Karpas-422 (cell line): ENCODE results near the gene RAET1G. TPM values are rescaled to one million over a fixed set of nuclear protein-coding genes. Genes with fewer than 3 reads are reported as not detected.
A peak's percentile ranks its signal among the peaks of the same experiment; 100 is the strongest.
"Not testable (repeated sequence)": the region's sequence is repeated elsewhere in the genome, so short reads cannot be mapped to it uniquely, and the experiment has no call there.

Experiments
- DNase-seq: peaks from one replicate; pipeline ENCODE4 v3.0.0-alpha.2; 2015
- H2AFZ ChIP-seq: fragments of 200-600 bp; sonication (generic); 2 replicates; pipeline ENCODE4 v1.6.1; 2014; ENCODE audit warnings: antibody characterized with exemption, low read length, mixed read lengths
- H3K27ac ChIP-seq: fragments of 200-600 bp; sonication (generic); 2 replicates; pipeline ENCODE4 v1.5.1; 2014; ENCODE audit warnings: mild to moderate bottlenecking, low read length, moderate library complexity
- H3K27me3 ChIP-seq: fragments of 200-600 bp; sonication (generic); 2 replicates; pipeline ENCODE4 v1.6.1; 2014; ENCODE audit warnings: low read length, mixed read lengths
- H3K36me3 ChIP-seq: fragments of 200-600 bp; sonication (generic); 2 replicates; pipeline ENCODE4 v1.6.1; 2014; ENCODE audit warnings: low read length, mixed read lengths; ENCODE audit not compliant: insufficient read depth
- H3K4me1 ChIP-seq: fragments of 200-600 bp; sonication (generic); 2 replicates; pipeline ENCODE4 v1.6.1; 2014; ENCODE audit warnings: mild to moderate bottlenecking, low read length, mixed read lengths
- H3K4me2 ChIP-seq: fragments of 200-600 bp; sonication (generic); 2 replicates; pipeline ENCODE4 v1.6.1; 2014; ENCODE audit warnings: low read length, low read depth, mild to moderate bottlenecking; ENCODE audit not compliant: poor library complexity, severe bottlenecking
- H3K4me3 ChIP-seq: fragments of 200-600 bp; sonication (generic); 2 replicates; pipeline ENCODE4 v1.5.1; 2014; ENCODE audit warnings: mild to moderate bottlenecking, antibody characterized with exemption, low read length, mixed read lengths
- H3K79me2 ChIP-seq: fragments of 200-600 bp; sonication (generic); 2 replicates; pipeline ENCODE4 v1.6.1; 2014; ENCODE audit warnings: mild to moderate bottlenecking, low read length, mixed read lengths
- H3K9ac ChIP-seq: fragments of 200-600 bp; sonication (generic); 2 replicates; pipeline ENCODE4 v1.6.0; 2014; ENCODE audit warnings: low read length
- H3K9me2 ChIP-seq: fragments of 200-600 bp; sonication (generic), shearing (Covaris generic); replicated peaks from 2 replicates; pipeline ENCODE4 v1.6.0; 2014; ENCODE audit warnings: mild to moderate bottlenecking, low read length, moderate library complexity; ENCODE audit not compliant: insufficient read depth
- H3K9me3 ChIP-seq: fragments of 300-700, 200-600 bp; sonication (generic); 2 replicates; pipeline ENCODE4 v1.6.1; 2014; ENCODE audit warnings: low read length, mixed read lengths
- H4K20me1 ChIP-seq: fragments of 200-600 bp; sonication (generic); 2 replicates; pipeline ENCODE4 v1.6.1; 2014; ENCODE audit warnings: mild to moderate bottlenecking, antibody characterized with exemption, low read length, low read depth; ENCODE audit not compliant: insufficient read depth
- total RNA-seq: library from RNA; depleted of rRNA; stranded (reverse); fragments of >200 nt; shearing (Covaris generic); gene quantifications from 2 replicates; pipeline ENCODE4 v1.2.3, GENCODE V29; 2014; ENCODE audit warnings: low replicate concordance

Gene RAET1G
- total RNA-seq, 1 experiment from 2014 or later, result not detected

DNA sequence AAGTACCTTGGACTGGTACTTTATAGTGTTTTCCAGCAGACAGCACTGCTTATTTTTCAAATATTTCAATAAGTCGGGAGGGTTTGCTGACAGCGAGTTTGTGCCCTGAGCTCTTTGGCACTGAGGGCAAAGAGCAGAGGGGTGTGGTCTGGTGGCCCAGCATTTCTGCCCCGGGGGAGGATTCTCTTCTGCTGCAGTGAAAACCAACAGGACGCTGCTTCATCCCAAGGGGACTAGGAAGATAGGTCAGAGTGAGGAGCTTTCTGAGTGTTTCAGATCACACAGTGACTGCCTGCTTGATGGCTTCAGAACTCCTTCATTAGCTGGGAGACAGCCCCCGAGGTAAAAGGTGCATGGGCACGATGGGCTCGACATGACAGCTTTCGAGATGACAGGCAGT lies 27.5 kb upstream of the RAET1G start:
- no peaks in the 10 kb centered on the region for H3K9me3 ChIP-seq
- H4K20me1 ChIP-seq, result no peaks in the 10 kb centered on the region
- no peak overlapping the region for H3K4me2 ChIP-seq
- H3K4me1 ChIP-seq, result no peaks in the 10 kb centered on the region
- no peak overlapping the region for H3K4me3 ChIP-seq
- H3K27ac ChIP-seq, result no peak overlapping the region
- no peak for DNase-seq
- no peaks in the 10 kb centered on the region for H3K36me3 ChIP-seq
- no peak overlapping the region for H3K9ac ChIP-seq
- no peak overlapping the region for H2AFZ ChIP-seq
- H3K79me2 ChIP-seq, result no peaks in the 10 kb centered on the region
- H3K9me2 ChIP-seq, result no peaks in the 10 kb centered on the region
- H3K27me3 ChIP-seq, result no peaks in the 10 kb centered on the region

GRCh38 chr6:149948616-149949015 lies 25.7 kb upstream of the RAET1G start:
- Histone ChIP-seq H3K36me3 (no peaks in the 10 kb centered on the region), H3K79me2 (no peaks in the 10 kb centered on the region), H3K27me3 (no peaks in the 10 kb centered on the region), H3K4me1 (no peaks in the 10 kb centered on the region), H3K27ac (no peak overlapping the region), H3K4me2 (no peak overlapping the region), H2AFZ (no peak overlapping the region), H3K9me3 (no peaks in the 10 kb centered on the region), H3K9me2 (no peaks in the 10 kb centered on the region), H3K4me3 (no peak overlapping the region), H4K20me1 (no peaks in the 10 kb centered on the region), H3K9ac (no peak overlapping the region)
- no peak for DNase-seq

DNA sequence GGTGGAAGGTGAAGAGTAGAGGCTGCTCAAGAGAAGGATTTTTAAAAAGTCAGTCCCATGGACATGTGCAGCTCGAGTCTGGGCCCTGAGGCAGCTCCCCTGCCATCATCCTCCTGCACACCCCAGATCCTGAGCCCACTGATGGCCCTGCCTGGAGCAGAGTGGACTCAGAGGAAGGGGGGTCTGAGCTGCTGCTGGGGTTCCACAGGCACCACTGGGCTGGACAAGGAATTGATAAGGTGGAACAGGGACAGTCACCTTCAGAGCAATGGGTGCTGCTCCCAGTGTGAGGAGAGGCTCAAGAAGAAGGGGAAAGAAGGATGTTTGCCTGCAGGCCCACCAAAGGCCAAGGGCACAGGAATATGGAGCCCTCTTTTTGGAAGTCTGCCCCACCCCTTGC lies 25.1 kb upstream of the RAET1G start:
- Histone ChIP-seq H3K9me2 (no peaks in the 10 kb centered on the region), H3K79me2 (no peaks in the 10 kb centered on the region), H3K27me3 (no peaks in the 10 kb centered on the region), H3K4me2 (no peak overlapping the region), H3K4me3 (no peak overlapping the region), H2AFZ (no peak overlapping the region), H3K27ac (no peak overlapping the region), H3K9me3 (no peaks in the 10 kb centered on the region), H3K36me3 (no peaks in the 10 kb centered on the region), H3K4me1 (no peaks in the 10 kb centered on the region), H4K20me1 (no peaks in the 10 kb centered on the region), H3K9ac (no peak overlapping the region)
- DNase-seq, result no peak

GRCh38 chr6:149947533-149947932 lies 24.6 kb upstream of the RAET1G start:
- not testable (repeated sequence) for H3K4me1 ChIP-seq, H2AFZ ChIP-seq, H4K20me1 ChIP-seq, H3K79me2 ChIP-seq, H3K9me2 ChIP-seq, H3K9me3 ChIP-seq, DNase-seq, H3K27ac ChIP-seq, H3K36me3 ChIP-seq, H3K27me3 ChIP-seq, H3K4me2 ChIP-seq, H3K4me3 ChIP-seq, H3K9ac ChIP-seq

GRCh38 chr6:149946631-149947030 lies 23.7 kb upstream of the RAET1G start:
- not testable (repeated sequence) for H3K9me3 ChIP-seq, H3K36me3 ChIP-seq, H3K9ac ChIP-seq, H4K20me1 ChIP-seq, H3K4me3 ChIP-seq, H2AFZ ChIP-seq, H3K79me2 ChIP-seq, H3K4me2 ChIP-seq, H3K4me1 ChIP-seq, H3K9me2 ChIP-seq, H3K27ac ChIP-seq, DNase-seq, H3K27me3 ChIP-seq

GRCh38 chr6:149945276-149945675 lies 22.4 kb upstream of the RAET1G start:
- H3K9me3 ChIP-seq, H3K27ac ChIP-seq, H4K20me1 ChIP-seq, H3K27me3 ChIP-seq, H3K36me3 ChIP-seq, H3K4me1 ChIP-seq, H2AFZ ChIP-seq, H3K79me2 ChIP-seq, H3K9ac ChIP-seq, H3K9me2 ChIP-seq, H3K4me3 ChIP-seq, H3K4me2 ChIP-seq: not testable (repeated sequence)
- peak; percentile 21 for DNase-seq

DNA sequence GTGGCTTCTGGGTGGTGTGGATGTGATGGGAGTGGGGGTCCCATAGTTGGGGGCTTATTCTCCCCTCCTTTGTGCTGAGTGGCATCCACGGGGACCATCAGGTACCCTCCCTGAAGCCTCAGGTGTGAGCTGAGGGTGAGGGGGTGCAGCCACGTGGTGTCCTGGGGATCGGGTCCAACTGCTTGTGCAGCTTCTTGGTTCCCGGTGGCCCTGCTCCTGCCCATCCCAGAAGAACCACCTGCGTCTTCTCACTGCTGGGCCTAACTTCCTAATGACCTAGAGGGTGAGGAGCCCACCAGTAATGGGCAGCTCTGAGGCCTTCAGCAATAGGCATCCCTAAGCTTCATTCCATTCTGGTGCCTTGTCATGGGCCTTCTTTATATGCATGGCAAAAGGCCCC lies 20.4 kb upstream of the RAET1G start:
- H3K9ac ChIP-seq, H3K79me2 ChIP-seq, H2AFZ ChIP-seq, H3K9me3 ChIP-seq, H3K4me2 ChIP-seq, H3K27me3 ChIP-seq, H3K27ac ChIP-seq, H3K36me3 ChIP-seq, H3K4me3 ChIP-seq, H3K9me2 ChIP-seq, H4K20me1 ChIP-seq: not testable (repeated sequence)
- H3K4me1 ChIP-seq, result peaks cover 11% of the 10 kb centered on the region
- peak; percentile 19 for DNase-seq

DNA sequence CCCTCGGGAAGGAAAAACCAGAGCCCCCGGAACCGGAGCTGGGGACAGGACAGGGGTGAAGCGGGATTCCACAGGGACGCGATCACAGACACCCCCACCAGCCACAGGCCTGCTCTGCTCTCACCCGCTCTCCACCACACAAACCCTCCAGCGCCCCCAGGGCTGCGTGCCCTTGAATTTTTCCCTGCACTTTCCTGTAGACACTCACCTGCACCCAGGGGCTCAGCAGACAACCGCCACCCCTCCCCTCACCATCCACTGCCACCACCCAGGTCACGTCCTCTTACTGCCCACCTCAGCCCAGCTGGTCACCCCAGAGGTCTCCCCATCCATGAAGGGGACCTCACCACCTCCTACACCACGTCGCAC lies 19.5 kb upstream of the RAET1G start:
- Histone ChIP-seq H3K79me2 (no peaks in the 10 kb centered on the region), H3K27ac (no peak overlapping the region), H3K4me2 (peak overlapping the region; percentile 75), H3K4me1 (peaks cover 16% of the 10 kb centered on the region), H3K27me3 (peaks cover 4% of the 10 kb centered on the region; the same call in 1 of the 2 replicates), H4K20me1 (no peaks in the 10 kb centered on the region), H2AFZ (no peak overlapping the region), H3K9me3 (no peaks in the 10 kb centered on the region), H3K9ac (peak overlapping the region; percentile 66), H3K9me2 (no peaks in the 10 kb centered on the region), H3K4me3 (peak overlapping the region; percentile 70), H3K36me3 (no peaks in the 10 kb centered on the region)
- peak; percentile 25 for DNase-seq
